GM19324 (cell line): ENCODE data around the gene FAM131B.

Source experiments
- ATAC-seq: cut with Tn5 transposase; IDR thresholded peaks from one replicate; pipeline ENCODE4 v1.9.1; 2021; ENCODE audit warnings: mild to moderate bottlenecking, moderate library complexity; ENCODE audit not compliant: unreplicated experiment, low FRiP score

The FAM131B gene

GRCh38 chr7:143383642-143383957, 21.1 kb upstream of the FAM131B start:
- ATAC-seq = no peak

- ATAC-seq = no peak
Observed at GRCh38 chr7:143382791-143383641, 20.5 kb upstream of the FAM131B start.

- ATAC-seq = no peak
Observed at GRCh38 chr7:143382126-143382790, 19.7 kb upstream of the FAM131B start.

- ATAC-seq = peak; percentile 21
Observed at GRCh38 chr7:143381427-143382125, 19.1 kb upstream of the FAM131B start.

GRCh38 chr7:143380646-143381426, 18.3 kb upstream of the FAM131B start, which contains the start of gene ZYX:
Gene ZYX, plus strand, starts transcription at chr7:143381345. Its CDS starts 227 bp downstream, at chr7:143381572.
- ATAC-seq = peak; percentile 81

GRCh38 chr7:143380260-143380645, 17.7 kb upstream of the FAM131B start:
- ATAC-seq = peak; percentile 61

GRCh38 chr7:143379611-143380259, 17.2 kb upstream of the FAM131B start:
- no peak for ATAC-seq

- ATAC-seq = no peak
Observed at GRCh38 chr7:143376396-143376795, 13.9 kb upstream of the FAM131B start.

GRCh38 chr7:143375298-143376034, 13.0 kb upstream of the FAM131B start:
- no peak for ATAC-seq

GRCh38 chr7:143374561-143374960, 12.0 kb upstream of the FAM131B start:
- no peak for ATAC-seq

GRCh38 chr7:143373255-143373794, 10.8 kb upstream of the FAM131B start:
- no peak for ATAC-seq

GRCh38 chr7:143372070-143372469, 9.6 kb upstream of the FAM131B start:
- no peak for ATAC-seq

GRCh38 chr7:143369678-143370651, 7.5 kb upstream of the FAM131B start:
- no peak for ATAC-seq

GRCh38 chr7:143368387-143368786, 5.9 kb upstream of the FAM131B start:
- no peak for ATAC-seq

- no peak for ATAC-seq
Observed at GRCh38 chr7:143367972-143368371, 5.5 kb upstream of the FAM131B start.

- no peak for ATAC-seq
Observed at GRCh38 chr7:143363016-143363937, 764 bp upstream of the FAM131B start.

GRCh38 chr7:143361552-143362130, 872 bp downstream of the FAM131B start:
- no peak for ATAC-seq
